ENCODE data around the gene NRXN3. TPM values are rescaled to one million over a fixed set of nuclear protein-coding genes. Genes with fewer than 3 reads are reported as not detected.
A peak's percentile ranks its signal among the peaks of the same experiment; 100 is the strongest.
"Not testable (repeated sequence)": the region's sequence is repeated elsewhere in the genome, so short reads cannot be mapped to it uniquely, and the experiment has no call there.

The NRXN3 gene
- total RNA-seq, 1 experiment from 2014 or later: 0.11 TPM

DNA sequence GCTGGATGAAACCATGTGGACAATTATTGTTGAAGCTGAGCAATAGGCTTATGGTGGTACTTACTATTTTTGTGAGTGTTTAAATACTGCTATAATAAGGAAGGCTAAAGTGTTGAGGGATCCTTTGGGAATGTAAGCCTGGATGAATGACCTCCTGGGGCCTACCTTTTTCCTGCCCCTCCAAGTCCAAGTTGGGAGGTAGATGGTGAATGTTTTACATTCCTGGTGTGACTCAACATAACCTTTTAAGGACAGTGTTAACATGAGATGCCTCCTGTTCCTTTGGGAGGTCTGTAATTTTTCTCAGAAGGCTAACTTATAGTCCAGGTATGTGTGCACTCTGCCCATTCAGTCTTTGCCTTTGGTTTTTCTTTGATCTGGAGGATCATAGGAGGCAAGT, 315.9 kb downstream of the NRXN3 start:
- no peak for DNase-seq (ENCODE audit: low read depth)

- no peak for DNase-seq (ENCODE audit: low read depth)
These were observed 316.4 kb downstream of the NRXN3 start for GRCh38 chr14:78486621-78487020.

- DNase-seq (ENCODE audit: low read depth): not testable (repeated sequence)
These were observed 317.4 kb downstream of the NRXN3 start for GRCh38 chr14:78487573-78487972.

- DNase-seq (ENCODE audit: low read depth): no peak
These were observed 318.8 kb downstream of the NRXN3 start for GRCh38 chr14:78488938-78489337.

DNA sequence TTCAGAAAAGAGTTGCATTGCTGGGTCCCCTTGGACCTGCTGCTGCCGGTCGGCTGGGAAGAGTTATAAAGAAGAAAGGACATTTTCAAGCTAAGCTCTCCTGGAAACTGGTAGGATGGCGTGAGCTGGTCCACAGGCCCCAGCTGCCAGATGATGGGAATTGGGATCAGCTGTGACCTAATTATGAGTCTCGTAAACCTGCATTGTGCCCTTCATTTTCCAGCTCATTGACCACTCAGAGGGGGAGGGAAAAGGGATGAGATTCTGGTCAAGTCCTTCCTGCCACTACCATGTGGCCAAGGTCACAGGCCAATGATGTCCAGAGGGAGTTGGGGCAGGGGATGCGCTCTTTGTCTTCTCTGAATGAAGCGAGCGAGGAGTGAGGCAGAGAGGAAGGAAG, 320.9 kb downstream of the NRXN3 start:
- no peak for DNase-seq (ENCODE audit: low read depth)

DNA sequence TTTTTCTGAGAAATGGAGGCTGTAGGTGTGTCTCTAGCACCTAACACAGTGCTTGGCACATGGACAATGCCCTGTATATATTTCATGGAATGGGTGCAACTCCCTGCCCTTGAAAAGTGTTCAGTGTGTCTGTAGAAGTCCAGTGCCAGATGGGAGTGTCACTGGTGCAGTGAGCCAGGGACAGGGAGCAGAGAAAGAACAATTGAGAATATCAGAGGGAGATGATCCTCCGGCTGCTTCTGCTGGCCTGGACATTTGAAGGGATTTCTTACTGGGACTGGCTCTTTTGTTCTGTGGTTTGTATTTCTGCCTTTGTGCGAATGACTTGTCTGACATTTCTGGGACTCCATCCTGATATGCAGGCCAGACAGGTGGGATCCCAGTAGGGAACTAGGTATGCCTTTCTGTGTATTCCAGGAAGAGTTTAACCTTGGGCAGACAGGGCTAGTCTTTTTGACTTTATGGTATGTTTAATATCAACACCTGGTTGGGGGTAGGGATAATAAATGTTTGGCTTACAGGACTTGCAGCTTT, 328.0 kb downstream of the NRXN3 start:
- DNase-seq (ENCODE audit: low read depth): no peak

DNA sequence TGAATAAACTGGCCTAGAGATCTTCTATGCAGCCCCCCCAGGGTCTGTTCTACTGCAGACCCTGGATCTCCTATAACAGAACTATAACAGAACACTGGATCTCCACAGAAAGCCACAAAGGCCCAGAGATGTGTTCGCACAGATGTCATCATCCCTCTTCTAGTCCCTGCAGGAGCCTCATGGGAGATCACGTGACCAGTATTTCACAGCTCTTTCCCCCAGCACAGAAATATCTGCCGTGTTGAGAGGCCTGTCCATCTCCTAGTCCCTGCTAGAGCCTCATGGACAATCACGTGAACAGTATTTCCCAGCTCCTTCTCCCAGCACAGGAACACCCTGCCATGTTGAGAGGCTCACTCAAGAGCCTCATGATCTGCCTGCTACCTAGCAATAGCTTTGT, 331.7 kb downstream of the NRXN3 start:
- DNase-seq (ENCODE audit: low read depth): no peak

- no peak for DNase-seq (ENCODE audit: low read depth)
These were observed 337.9 kb downstream of the NRXN3 start for GRCh38 chr14:78508023-78508422.

DNA sequence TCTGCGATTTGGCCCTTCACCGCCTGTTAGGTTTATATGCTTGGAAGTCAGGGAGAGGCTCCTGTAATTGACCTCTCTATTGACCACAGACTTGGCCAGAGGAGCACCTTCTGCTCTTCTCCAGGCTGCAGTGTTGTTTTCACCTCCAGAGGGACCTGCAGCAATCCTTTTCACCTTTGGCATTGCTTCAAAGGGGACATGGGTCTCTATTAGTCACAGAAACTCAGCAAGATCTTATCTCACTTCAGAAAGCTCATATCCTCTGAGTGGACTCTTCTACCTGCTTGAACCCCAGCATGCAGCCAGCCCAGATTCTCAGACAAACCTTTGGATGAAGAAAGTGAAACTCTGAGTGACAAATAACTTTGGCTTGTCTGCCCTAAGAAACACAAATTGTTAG, 339.3 kb downstream of the NRXN3 start:
- DNase-seq (ENCODE audit: low read depth): no peak

- DNase-seq (ENCODE audit: low read depth): no peak
These were observed 341.8 kb downstream of the NRXN3 start for GRCh38 chr14:78512021-78512420.

GRCh38 chr14:78519863-78520262, 349.7 kb downstream of the NRXN3 start:
- peak; percentile 4 for DNase-seq (ENCODE audit: low read depth)

DNA sequence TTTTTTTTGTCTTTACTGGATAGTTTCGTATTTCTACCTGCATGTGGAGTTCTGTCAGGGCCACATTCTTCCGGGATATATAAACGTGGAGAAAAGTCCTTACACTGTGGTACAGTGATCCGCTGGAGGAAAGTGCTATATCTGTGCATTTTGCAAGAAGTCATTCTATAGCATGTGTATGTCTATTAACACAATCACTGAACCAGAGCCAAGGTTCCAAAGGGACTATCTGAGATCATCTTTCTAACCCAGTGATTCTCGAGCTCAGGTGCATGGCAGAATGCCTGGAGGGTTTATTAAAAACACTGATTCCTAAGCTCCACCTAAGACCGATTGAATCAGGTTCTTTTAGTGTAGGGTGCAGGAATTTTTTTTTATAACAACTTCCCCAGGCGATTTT, 354.0 kb downstream of the NRXN3 start:
- DNase-seq (ENCODE audit: low read depth): no peak

DNA sequence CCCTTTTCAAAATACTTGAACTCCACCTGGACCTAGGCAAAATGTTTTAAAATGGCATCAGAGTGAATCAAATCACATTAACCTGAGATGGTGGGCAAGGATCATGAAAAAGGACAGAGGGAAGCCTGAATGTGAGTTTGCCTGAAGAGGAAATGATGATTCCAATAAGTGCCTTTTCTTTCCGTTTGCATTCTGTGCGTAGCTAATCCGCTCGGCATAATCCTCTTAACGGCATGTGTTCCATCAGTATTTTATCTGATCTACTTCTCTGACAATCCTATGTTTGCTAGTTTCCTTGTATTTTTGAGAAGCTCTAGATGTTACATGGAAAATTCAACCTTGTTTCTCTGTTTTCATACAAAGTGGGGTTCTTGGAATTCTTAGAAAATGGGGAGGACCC, 354.6 kb downstream of the NRXN3 start:
- no peak for DNase-seq (ENCODE audit: low read depth)

GRCh38 chr14:78530078-78530477, 359.9 kb downstream of the NRXN3 start:
- DNase-seq (ENCODE audit: low read depth): peak; percentile 1

DNA sequence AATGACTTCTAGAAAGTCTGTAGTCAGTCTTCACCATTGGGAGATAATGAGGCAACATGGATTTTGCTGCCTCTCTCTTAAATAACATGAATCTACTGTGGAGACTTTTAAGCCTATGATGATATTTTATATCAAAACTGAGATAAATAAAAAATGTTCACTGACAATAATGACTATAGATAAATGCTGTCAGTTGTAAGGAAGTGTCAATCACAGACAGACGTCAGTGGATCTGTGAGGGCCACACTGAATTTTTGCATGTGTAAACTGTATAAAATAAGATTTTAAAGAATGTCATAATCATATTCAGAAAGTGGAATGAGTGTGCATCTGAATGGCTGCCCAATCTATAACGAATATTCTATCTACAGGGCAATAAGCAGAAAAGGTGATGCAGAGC, 364.0 kb downstream of the NRXN3 start:
- no peak for DNase-seq (ENCODE audit: low read depth)

- no peak for DNase-seq (ENCODE audit: low read depth)
These were observed 364.9 kb downstream of the NRXN3 start for GRCh38 chr14:78535041-78535440.

DNA sequence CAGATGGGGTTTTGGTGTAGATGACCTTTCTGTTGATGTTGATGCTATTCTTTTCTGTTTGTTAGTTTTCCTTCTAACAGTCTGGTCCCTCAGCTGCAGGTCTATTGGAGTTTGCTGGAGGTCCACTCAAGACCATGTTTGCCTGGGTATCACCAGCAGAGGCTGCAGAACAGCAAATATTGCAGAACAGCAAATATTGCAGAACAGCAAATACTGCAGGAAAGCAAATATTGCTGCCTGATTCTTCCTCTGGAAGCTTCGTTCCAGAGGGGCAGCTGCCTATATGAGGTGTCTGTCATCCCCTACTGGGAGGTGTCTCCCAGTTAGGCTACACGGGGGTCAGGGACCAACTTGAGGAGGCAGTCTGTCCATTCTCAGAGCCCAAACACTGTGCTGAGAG, 371.6 kb downstream of the NRXN3 start:
- not testable (repeated sequence) for DNase-seq (ENCODE audit: low read depth)

- DNase-seq (ENCODE audit: low read depth): no peak
These were observed 373.3 kb downstream of the NRXN3 start for GRCh38 chr14:78543433-78543832.

- no peak for DNase-seq (ENCODE audit: low read depth)
These were observed 390.9 kb downstream of the NRXN3 start for GRCh38 chr14:78561074-78561473.

GRCh38 chr14:78566026-78566858, 396.1 kb downstream of the NRXN3 start:
- peak; percentile 32 for DNase-seq (ENCODE audit: low read depth)

GRCh38 chr14:78566859-78567172, 396.6 kb downstream of the NRXN3 start:
- DNase-seq (ENCODE audit: low read depth): no peak

GRCh38 chr14:78567343-78567742, 397.2 kb downstream of the NRXN3 start:
- no peak for DNase-seq (ENCODE audit: low read depth)

DNA sequence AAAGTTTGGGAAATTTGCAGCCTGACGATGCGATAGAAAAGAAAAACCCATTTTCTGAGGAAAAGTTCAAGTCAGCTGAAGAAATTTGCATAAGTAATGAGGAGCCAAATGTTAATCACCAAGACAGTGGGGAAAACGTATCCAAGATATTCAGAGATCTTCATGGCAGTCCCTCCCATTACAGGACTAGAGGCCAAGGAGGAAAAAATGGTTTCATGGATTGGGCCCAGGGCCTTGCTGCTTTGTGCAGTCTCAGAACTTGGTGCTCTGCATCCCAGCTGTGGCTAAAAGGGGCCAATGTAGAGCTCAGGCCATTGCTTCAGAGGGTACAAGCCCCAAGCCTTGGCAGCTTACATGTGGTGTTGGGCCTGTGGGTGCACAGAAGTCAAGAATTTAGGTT, 403.6 kb downstream of the NRXN3 start:
- not testable (repeated sequence) for DNase-seq (ENCODE audit: low read depth)
